ENCODE measurements around the gene ATG7.

- TF ChIP-seq POLR2AphosphoS5 (IDR thresholded peaks at IDR 0.05; ENCODE audit: borderline replicate concordance, low read depth, low read length) (no peak), EZH2 (IDR thresholded peaks at IDR 0.05) (no peak)
These were observed 282.5 kb downstream of the ATG7 start for GRCh38 chr3:11554666-11555065.

Data from SK-N-MC (cell line).